Body of pancreas (tissue), 4 donors: ENCODE measurements around the gene PSMB2.

Experiments used
- POLR2A ChIP-seq, 3 donors: fragments of 450-650 bp; IDR thresholded peaks; one replicate each; pipeline ENCODE4 v1.6.1; 2016; ENCODE audit warnings: antibody characterized with exemption in 3 of 3, mild to moderate bottlenecking in 2 of 3
- TF ChIP-seq, protein P1 (sequence below), 7 experiments: fragments of 450-650 bp in 4 of 7; fragments of 200-600 bp in 3 of 7; sonication (generic) in 3 of 7; IDR thresholded peaks; one replicate each; pipeline ENCODE4 v1.5.1; 2016 to 2019; ENCODE audit warnings: antibody characterized with exemption in 7 of 7

- TF ChIP-seq, protein P1, sequence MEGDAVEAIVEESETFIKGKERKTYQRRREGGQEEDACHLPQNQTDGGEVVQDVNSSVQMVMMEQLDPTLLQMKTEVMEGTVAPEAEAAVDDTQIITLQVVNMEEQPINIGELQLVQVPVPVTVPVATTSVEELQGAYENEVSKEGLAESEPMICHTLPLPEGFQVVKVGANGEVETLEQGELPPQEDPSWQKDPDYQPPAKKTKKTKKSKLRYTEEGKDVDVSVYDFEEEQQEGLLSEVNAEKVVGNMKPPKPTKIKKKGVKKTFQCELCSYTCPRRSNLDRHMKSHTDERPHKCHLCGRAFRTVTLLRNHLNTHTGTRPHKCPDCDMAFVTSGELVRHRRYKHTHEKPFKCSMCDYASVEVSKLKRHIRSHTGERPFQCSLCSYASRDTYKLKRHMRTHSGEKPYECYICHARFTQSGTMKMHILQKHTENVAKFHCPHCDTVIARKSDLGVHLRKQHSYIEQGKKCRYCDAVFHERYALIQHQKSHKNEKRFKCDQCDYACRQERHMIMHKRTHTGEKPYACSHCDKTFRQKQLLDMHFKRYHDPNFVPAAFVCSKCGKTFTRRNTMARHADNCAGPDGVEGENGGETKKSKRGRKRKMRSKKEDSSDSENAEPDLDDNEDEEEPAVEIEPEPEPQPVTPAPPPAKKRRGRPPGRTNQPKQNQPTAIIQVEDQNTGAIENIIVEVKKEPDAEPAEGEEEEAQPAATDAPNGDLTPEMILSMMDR (IDR thresholded peaks at IDR 0.05): no peak
- no peak for TF ChIP-seq POLR2A (IDR thresholded peaks at IDR 0.05)
Measured at GRCh38 chr1:35619237-35620121, 21.8 kb downstream of the PSMB2 start.
